ACHN (cell line): ENCODE measurements around the gene RTRAF.

Experiments used
- DNase-seq: peaks from one replicate; pipeline ENCODE4 v3.0.0-alpha.2; 2015
- in situ Hi-C: cut with HindIII; loops from 2 replicates; pipeline ENCODE4 v1.10.0; 2017; ENCODE audit warnings: low sequenced_read_pairs, low pct_ligation_motif_present, low pct_unique_long_range_greater_than_20kb

The RTRAF gene

GRCh38 chr14:51988221-51988620 lies 1.1 kb upstream of the RTRAF start:
- in situ Hi-C loops: no loop called here

GRCh38 chr14:51990488-51990887 lies 1.1 kb downstream of the RTRAF start:
- no peak for DNase-seq
- in situ Hi-C loops: no loop called here

More at GRCh38 chr14:51988221-51988620, 1.1 kb upstream of the RTRAF start:
- DNase-seq: no peak

- in situ Hi-C loops: no loop called here
- no peak for DNase-seq
Observed at GRCh38 chr14:51993285-51993920, 4.1 kb downstream of the RTRAF start.

- in situ Hi-C loops: no loop called here
Observed at GRCh38 chr14:51996148-51996746, 6.9 kb downstream of the RTRAF start.

GRCh38 chr14:51998348-51998747 lies 9.0 kb downstream of the RTRAF start:
- no peak for DNase-seq
- in situ Hi-C loops: no loop called here

More at GRCh38 chr14:51996148-51996746, 6.9 kb downstream of the RTRAF start:
- DNase-seq: peak; percentile 46

- in situ Hi-C loops: no loop called here
- no peak for DNase-seq
Observed at GRCh38 chr14:51999084-51999483, 9.7 kb downstream of the RTRAF start.

GRCh38 chr14:52000019-52000582 lies 10.8 kb downstream of the RTRAF start:
- in situ Hi-C loops: no loop called here
- no peak for DNase-seq

- DNase-seq: no peak
- in situ Hi-C loops: no loop called here
Observed at GRCh38 chr14:52000696-52001095, 11.3 kb downstream of the RTRAF start.

- in situ Hi-C loops: no loop called here
- DNase-seq: no peak
Observed at GRCh38 chr14:52002542-52002941, 13.2 kb downstream of the RTRAF start.

GRCh38 chr14:52003324-52003723 lies 14.0 kb downstream of the RTRAF start:
- in situ Hi-C loops: no loop called here
- no peak for DNase-seq

GRCh38 chr14:52005625-52006024 lies 16.3 kb downstream of the RTRAF start:
- in situ Hi-C loops: no loop called here
- no peak for DNase-seq

- no peak for DNase-seq
- in situ Hi-C loops: no loop called here
Observed at GRCh38 chr14:52006361-52006760, 17.0 kb downstream of the RTRAF start.

GRCh38 chr14:52007211-52007610 lies 17.9 kb downstream of the RTRAF start:
- in situ Hi-C loops: no loop called here
- DNase-seq: no peak

- DNase-seq: no peak
- in situ Hi-C loops: no loop called here
Observed at GRCh38 chr14:52007637-52008036, 18.3 kb downstream of the RTRAF start.

- in situ Hi-C loops: no loop called here
Observed at GRCh38 chr14:52008136-52008535, 18.8 kb downstream of the RTRAF start.

GRCh38 chr14:52010173-52010693 lies 20.9 kb downstream of the RTRAF start:
- DNase-seq: no peak
- in situ Hi-C loops: no loop called here

More at GRCh38 chr14:52008136-52008535, 18.8 kb downstream of the RTRAF start:
- DNase-seq: no peak

- in situ Hi-C loops: no loop called here
- no peak for DNase-seq
Observed at GRCh38 chr14:52011523-52011922, 22.2 kb downstream of the RTRAF start.

- DNase-seq: no peak
- in situ Hi-C loops: no loop called here
Observed at GRCh38 chr14:52012635-52013034, 23.3 kb downstream of the RTRAF start.

- DNase-seq: peak; percentile 9
- in situ Hi-C loops: no loop called here
Observed at GRCh38 chr14:52013984-52014600, 24.7 kb downstream of the RTRAF start.
